Measurements from ENCODE around the gene INSC.

INSC gene

DNA sequence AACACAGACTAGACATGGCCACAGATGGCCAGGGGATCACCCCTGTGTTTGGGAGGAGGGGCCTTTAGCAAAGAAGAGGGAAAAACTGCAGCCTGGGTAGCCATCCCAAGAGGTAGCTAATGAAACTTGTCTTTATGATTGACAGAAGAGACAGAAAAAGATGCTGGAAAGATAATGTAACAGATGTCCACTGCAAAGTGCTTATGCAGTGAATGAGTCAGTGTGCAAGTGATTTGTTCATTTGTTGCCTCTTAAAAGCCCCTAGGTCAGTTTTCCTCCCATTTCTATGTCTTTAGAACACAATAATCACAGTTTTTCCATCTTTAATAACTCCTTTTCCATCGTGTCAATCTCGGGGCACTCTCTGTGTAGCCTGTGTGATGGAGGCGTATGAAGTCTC, 57.2 kb downstream of the INSC start:
- peaks cover 16% of the 10 kb centered on the region for H3K27me3 Mint-ChIP-seq
- no peak overlapping the region for H3K27ac Mint-ChIP-seq
- DNase-seq (ENCODE audit: low spot score in 2 of 2) (no peak), ATAC-seq (ENCODE audit: low read depth) (no peak)
- H3K4me3 Mint-ChIP-seq = no peak overlapping the region
- H3K9me3 Mint-ChIP-seq = peaks cover 2% of the 10 kb centered on the region
- no peaks in the 10 kb centered on the region for H3K36me3 Mint-ChIP-seq
- H3K4me1 Mint-ChIP-seq = no peaks in the 10 kb centered on the region

DNA sequence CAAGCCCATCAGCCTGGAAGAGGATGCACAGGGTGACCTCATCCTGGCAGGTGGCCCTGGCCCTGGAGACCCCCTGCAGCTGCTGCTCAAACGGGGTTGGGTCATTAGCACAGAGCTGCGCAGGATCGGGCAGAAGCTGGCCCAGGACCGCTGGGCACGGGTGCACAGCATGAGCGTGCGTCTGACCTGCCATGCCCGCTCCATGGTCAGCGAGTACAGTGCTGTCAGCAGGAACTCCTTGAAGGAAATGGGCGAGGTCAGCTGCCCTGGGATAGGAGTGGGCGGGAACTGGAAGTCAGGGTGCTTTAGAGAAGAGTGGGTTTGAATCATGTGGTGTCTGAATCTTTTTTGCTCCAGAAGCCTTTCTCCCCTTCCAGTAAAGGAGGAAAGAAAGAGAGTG, 61.1 kb downstream of the INSC start:
- Mint-ChIP-seq H3K4me3 (no peak overlapping the region), H3K27me3 (peaks cover 18% of the 10 kb centered on the region), H3K27ac (no peak overlapping the region), H3K36me3 (no peaks in the 10 kb centered on the region), H3K9me3 (peaks cover 2% of the 10 kb centered on the region), H3K4me1 (no peaks in the 10 kb centered on the region)
- ATAC-seq (ENCODE audit: low read depth) (no peak), DNase-seq (ENCODE audit: low spot score in 2 of 2) (no peak)

DNA sequence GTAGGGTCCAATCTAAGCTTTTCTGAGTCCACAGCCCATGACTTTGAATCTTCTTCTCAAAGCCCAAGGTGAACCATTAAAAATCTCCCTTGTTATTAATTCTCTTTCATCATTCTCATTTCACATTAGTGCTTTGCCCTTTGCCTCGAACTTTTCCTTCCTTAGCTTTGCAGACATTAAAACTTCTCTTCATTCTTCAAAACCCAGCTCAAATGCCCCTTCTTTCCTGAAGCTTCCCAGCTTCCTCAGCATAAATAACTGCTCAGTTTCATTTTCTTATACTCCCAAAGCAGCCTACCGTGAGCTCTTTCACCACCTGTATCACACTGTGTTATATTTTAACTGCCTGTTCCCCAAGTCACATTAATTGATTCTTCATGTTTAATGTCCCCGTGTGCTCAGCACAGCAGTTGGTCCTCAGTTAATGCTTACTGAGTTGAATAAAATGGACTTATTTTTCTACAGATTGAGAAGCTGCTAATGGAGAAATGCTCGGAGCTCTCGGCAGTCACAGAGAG, 62.0 kb downstream of the INSC start:
- Mint-ChIP-seq H3K9me3 (peaks cover 2% of the 10 kb centered on the region), H3K36me3 (no peaks in the 10 kb centered on the region), H3K27me3 (peaks cover 18% of the 10 kb centered on the region), H3K4me1 (no peaks in the 10 kb centered on the region), H3K27ac (no peak overlapping the region), H3K4me3 (no peak overlapping the region)
- DNase-seq (ENCODE audit: low spot score in 2 of 2) (no peak), ATAC-seq (ENCODE audit: low read depth) (no peak)

DNA sequence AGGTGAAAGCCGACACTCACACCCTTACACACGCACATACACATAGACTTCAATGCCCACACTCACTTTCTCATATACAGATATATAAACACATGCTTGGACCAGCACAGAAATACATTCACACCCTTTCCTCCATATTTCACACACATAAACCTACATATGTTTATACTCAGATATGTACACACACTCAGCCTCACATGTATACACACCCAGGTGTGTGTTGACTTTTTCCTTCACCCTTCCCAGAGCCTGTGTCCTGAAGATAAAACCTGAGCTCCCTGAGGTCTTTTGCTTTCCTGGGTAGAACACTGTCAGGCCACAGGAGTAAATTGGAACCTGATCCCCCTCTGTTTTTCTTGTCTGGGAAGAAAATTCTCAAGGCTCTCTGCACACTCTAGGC, 62.8 kb downstream of the INSC start:
- Mint-ChIP-seq H3K4me1 (no peaks in the 10 kb centered on the region), H3K36me3 (no peaks in the 10 kb centered on the region), H3K9me3 (peaks cover 2% of the 10 kb centered on the region), H3K27ac (no peak overlapping the region), H3K27me3 (peaks cover 16% of the 10 kb centered on the region), H3K4me3 (no peak overlapping the region)
- ATAC-seq (ENCODE audit: low read depth) (no peak), DNase-seq (ENCODE audit: low spot score in 2 of 2) (no peak)

DNA sequence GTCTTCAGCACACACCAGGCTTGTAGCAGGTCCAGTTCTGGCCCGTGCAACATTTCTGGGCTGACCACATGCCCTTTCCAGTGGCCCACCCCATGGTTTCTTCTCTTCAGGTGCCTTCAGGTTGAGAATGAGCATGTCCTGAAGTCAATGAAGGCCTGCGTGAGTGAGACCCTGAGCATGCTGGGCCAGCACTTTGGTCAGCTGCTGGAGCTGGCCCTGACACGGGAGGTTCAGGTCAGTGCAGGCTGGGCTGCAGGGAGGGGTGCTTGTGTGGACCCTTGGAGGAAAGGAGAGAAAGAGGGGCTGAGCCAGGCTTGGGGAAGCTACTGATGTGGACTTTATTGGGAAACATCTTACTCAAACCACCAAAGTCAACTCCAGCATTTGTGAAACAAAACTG, 63.5 kb downstream of the INSC start:
- no peak for ATAC-seq (ENCODE audit: low read depth)
- Mint-ChIP-seq H3K4me3 (no peak overlapping the region), H3K4me1 (no peaks in the 10 kb centered on the region), H3K27me3 (peaks cover 14% of the 10 kb centered on the region), H3K36me3 (no peaks in the 10 kb centered on the region), H3K9me3 (peaks cover 2% of the 10 kb centered on the region), H3K27ac (no peak overlapping the region)
- DNase-seq (ENCODE audit: low spot score in 2 of 2) = no peak

DNA sequence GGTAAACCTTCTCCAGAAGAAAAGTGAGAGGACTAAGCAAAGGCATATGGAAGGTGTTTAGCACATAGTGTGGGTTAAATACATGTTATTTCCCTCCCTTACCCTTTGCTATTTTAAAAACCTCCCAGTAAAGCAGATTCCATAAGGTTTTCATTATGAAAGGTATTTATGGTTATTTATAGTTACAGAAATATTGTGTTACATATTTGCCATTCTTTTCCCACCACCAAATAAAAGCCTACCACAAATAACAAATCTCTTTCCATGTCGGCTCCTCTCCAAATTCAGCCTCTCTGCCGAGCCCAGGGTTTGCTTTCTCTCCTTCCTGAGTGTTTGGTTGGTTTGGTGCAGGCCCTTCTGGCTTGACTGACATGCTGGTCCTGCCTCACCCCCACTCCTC, 64.4 kb downstream of the INSC start:
- H3K27ac Mint-ChIP-seq = no peak overlapping the region
- ATAC-seq (ENCODE audit: low read depth) (no peak), DNase-seq (ENCODE audit: low spot score in 2 of 2) (no peak)
- H3K4me3 Mint-ChIP-seq = no peak overlapping the region
- peaks cover 2% of the 10 kb centered on the region for H3K9me3 Mint-ChIP-seq
- H3K36me3 Mint-ChIP-seq = no peaks in the 10 kb centered on the region
- peaks cover 11% of the 10 kb centered on the region for H3K27me3 Mint-ChIP-seq
- H3K4me1 Mint-ChIP-seq = no peaks in the 10 kb centered on the region

DNA sequence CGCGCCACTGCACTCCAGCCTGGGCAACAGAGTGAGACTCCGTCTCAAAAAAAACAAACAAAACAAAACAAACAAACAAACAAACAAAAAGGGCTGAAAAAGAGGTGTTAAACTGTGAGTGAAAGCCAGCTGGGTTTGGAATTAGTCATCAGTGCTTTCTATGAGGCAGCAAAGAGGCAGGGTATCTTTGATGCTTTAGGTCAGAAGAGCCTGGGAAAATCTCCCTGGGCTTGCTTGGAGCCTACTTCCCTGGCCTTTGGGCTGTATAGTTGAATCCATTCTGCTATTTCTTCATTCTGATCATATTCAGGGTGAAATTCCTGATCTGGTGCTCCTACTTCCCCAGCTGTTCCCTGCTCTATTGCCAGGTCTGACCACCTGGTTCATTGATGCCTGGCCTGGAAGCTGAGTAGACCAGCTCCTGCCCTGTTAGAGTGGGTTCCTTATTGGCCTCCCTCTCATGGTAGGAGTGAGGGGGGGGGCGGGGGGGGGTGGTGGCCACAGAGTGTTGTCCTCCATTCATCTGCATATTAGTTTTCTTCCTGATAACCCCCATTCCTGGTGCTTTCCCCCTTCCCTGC, 65.6 kb downstream of the INSC start:
- Mint-ChIP-seq H3K27me3 (peaks cover 8% of the 10 kb centered on the region), H3K36me3 (no peaks in the 10 kb centered on the region), H3K4me1 (no peaks in the 10 kb centered on the region), H3K9me3 (peaks cover 1% of the 10 kb centered on the region), H3K27ac (no peak overlapping the region), H3K4me3 (no peak overlapping the region)
- DNase-seq (ENCODE audit: low spot score in 2 of 2) (no peak), ATAC-seq (ENCODE audit: low read depth) (no peak)

DNA sequence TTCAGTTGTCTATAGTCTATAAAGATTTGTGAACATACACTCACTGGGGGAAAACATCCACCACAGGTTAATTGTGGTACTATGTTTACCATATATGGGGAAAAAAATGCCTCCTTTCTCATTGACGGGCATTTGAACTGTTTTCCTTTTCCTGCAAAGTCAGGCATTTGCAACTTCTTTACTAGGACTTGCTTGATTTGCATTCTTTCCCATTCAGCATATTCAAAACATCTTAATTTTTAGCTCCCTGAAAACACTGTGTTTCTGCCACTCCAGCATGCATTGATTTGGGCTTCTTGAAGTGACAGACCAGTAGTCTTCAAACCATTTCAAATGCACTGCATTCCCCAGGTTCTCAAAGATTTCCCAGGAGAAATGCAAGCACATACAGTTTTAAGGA, 67.6 kb downstream of the INSC start:
- DNase-seq (ENCODE audit: low spot score in 2 of 2) = no peak
- Mint-ChIP-seq H3K9me3 (no peaks in the 10 kb centered on the region), H3K27ac (no peak overlapping the region), H3K27me3 (peaks cover 4% of the 10 kb centered on the region), H3K4me1 (no peaks in the 10 kb centered on the region), H3K4me3 (no peak overlapping the region), H3K36me3 (no peaks in the 10 kb centered on the region)
- no peak for ATAC-seq (ENCODE audit: low read depth)

DNA sequence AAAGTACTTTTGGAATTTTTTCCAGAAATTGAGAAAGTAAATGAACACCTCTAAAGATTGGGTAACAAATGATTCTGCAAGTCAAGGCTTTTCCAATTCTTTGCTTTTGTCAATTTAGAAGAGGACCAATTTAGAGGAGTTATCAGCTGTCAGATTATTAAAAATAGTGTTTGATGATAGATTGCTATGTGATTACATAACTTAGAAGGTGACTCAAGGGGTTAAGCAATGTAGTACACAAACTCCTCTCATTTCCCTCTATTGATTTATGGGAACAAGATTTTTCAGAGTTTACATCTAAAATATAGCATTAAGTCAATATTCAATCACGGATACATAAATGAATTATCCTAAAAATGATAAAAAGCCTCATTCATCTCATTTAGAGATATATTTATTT, 70.3 kb downstream of the INSC start:
- no peaks in the 10 kb centered on the region for H3K36me3 Mint-ChIP-seq
- no peak overlapping the region for H3K27ac Mint-ChIP-seq
- no peak for ATAC-seq (ENCODE audit: low read depth)
- H3K9me3 Mint-ChIP-seq = no peaks in the 10 kb centered on the region
- DNase-seq (ENCODE audit: low spot score in 2 of 2) = no peak
- H3K4me3 Mint-ChIP-seq = no peak overlapping the region
- H3K4me1 Mint-ChIP-seq = no peaks in the 10 kb centered on the region
- H3K27me3 Mint-ChIP-seq = peaks cover 2% of the 10 kb centered on the region

DNA sequence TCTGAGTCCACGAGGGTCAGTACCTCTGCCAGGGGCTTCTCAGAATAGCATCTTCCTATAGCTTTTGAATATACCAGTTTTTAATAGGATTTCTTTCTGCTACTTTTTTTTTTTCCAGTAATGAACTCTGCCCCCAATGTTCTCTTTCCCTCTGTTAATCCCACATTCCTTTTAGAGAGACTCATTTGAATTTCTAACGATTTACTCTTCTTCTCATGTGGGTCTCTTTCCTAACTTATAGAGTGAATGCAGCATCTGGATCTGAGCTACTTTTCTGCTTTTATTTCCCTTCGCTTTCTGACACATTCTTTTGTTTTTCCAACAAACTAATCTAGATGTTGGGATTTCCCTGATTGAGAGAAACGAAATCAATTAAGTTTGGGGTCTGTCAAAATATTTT, 71.4 kb downstream of the INSC start:
- H3K9me3 Mint-ChIP-seq = no peaks in the 10 kb centered on the region
- peaks cover 2% of the 10 kb centered on the region for H3K27me3 Mint-ChIP-seq
- H3K27ac Mint-ChIP-seq = no peak overlapping the region
- no peak overlapping the region for H3K4me3 Mint-ChIP-seq
- DNase-seq (ENCODE audit: low spot score in 2 of 2) (no peak), ATAC-seq (ENCODE audit: low read depth) (no peak)
- H3K4me1 Mint-ChIP-seq = no peaks in the 10 kb centered on the region
- no peaks in the 10 kb centered on the region for H3K36me3 Mint-ChIP-seq

DNA sequence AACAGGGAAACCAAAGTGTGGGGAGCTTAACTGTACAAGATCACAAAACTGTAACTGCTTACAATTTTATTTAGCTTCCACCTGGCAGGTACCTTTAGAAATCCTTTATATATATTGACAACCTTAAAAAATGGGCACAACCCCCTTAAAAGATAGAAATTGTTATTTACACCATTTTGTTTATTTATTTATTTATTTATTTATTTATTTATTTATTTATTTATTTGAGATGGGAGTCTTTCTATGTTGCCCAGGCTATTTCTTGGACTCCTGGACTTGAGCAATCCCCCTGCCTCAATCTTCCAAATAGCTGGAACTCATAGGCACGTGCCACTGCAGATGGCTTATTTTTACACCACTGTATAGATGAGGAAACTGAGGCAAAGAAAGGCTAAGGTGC, 74.5 kb downstream of the INSC start:
- no peak for ATAC-seq (ENCODE audit: low read depth)
- DNase-seq (ENCODE audit: low spot score in 2 of 2) = no peak
- Mint-ChIP-seq H3K27ac (no peak overlapping the region), H3K9me3 (no peaks in the 10 kb centered on the region), H3K4me1 (no peaks in the 10 kb centered on the region), H3K27me3 (peaks cover 2% of the 10 kb centered on the region), H3K36me3 (no peaks in the 10 kb centered on the region), H3K4me3 (no peak overlapping the region)

DNA sequence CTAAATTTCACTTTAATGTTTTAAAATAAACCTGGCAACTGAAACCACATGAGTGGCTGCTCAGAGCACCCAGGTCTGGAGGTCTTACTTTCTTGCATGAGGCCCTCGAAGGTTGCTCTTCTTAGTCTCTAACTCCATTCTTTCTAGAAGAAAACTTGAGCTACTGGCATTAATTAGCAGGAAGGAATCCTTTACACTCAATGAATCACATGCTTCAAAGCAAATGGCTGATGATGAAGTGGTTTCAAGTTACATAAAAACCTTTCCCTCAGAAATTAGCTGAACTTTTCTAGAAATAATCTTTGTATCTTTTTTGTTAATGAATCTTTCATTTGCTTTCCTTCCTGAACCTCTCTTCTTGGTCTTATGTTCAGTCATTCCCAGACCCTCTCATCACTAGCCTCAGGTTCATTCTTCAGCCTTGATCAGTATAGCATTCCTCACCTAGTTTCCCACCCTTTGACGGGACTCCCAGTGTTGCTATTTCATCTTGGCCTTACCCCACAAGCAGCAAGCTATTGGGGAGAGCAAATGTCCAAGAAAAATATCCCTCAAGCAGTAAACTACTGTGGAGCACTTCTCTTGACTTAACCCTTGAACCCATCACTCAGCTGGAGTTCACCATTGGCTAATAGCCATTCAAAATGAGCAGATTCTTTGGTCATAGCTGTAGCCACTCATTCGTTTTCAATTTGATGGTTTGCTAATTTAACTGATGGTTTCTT, 75.1 kb downstream of the INSC start:
- Mint-ChIP-seq H3K4me1 (no peaks in the 10 kb centered on the region), H3K27me3 (peaks cover 2% of the 10 kb centered on the region), H3K9me3 (no peaks in the 10 kb centered on the region), H3K36me3 (no peaks in the 10 kb centered on the region), H3K4me3 (no peak overlapping the region), H3K27ac (no peak overlapping the region)
- no peak for ATAC-seq (ENCODE audit: low read depth)
- DNase-seq (ENCODE audit: low spot score in 2 of 2) = no peak

DNA sequence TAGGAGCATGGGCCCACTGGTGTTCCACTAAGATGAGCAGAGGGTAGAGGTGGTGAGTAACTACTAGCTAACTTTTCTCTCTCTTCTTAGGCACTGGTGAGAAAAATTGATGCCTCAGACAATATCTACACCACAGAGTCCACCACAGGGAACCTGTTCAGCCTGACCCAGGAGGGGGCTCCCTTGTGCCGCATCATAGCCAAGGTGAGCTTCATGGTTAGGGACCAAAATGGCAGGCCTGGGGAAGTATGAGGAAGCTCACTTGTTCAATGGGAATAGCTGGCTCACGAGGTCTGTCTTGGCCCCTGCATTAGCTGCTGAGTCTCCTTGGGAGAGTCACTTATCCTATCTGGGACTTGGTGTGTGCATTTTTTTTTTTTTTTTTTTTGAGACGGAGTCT, 75.9 kb downstream of the INSC start:
- H3K36me3 Mint-ChIP-seq = no peaks in the 10 kb centered on the region
- DNase-seq (ENCODE audit: low spot score in 2 of 2) = no peak

DNA sequence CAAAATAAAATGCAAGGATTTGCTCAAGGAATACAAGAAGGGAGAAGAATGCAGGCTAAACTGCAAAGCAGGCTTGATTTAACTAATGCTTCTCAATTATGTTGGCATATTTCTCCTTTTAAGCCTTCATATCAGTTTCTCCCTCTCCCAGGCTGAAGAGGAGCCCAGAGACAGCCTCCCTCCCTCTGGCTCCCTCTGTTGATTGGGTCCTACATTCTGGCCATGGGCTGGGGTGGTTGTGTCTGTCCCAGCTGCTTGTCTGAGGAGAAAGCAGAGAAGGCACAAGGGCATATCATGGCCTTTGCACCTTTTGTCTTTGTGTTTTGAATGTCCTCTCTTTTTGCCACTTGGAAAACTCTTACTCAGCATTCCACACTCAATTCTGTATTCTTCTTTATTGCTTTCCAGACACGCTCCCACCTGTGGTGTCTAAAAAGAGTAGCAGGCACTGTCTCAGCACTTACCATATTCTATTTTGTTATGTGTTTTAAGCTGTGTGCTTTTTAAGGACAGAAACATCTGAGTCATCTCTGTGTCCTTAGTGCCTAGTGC, 77.4 kb downstream of the INSC start:
- DNase-seq (ENCODE audit: low spot score in 2 of 2) = no peak
- no peaks in the 10 kb centered on the region for H3K36me3 Mint-ChIP-seq
- H3K27ac Mint-ChIP-seq = no peak overlapping the region
- peaks cover 2% of the 10 kb centered on the region for H3K27me3 Mint-ChIP-seq
- H3K9me3 Mint-ChIP-seq = no peaks in the 10 kb centered on the region
- no peak overlapping the region for H3K4me3 Mint-ChIP-seq
- H3K4me1 Mint-ChIP-seq = peaks cover 2% of the 10 kb centered on the region
- no peak for ATAC-seq (ENCODE audit: low read depth)

More for the DNA sequence above, 75.9 kb downstream of the INSC start:
- H3K27me3 Mint-ChIP-seq = peaks cover 2% of the 10 kb centered on the region
- H3K4me3 Mint-ChIP-seq = no peak overlapping the region
- no peak for ATAC-seq (ENCODE audit: low read depth)
- H3K4me1 Mint-ChIP-seq = no peaks in the 10 kb centered on the region
- H3K27ac Mint-ChIP-seq = no peak overlapping the region
- no peaks in the 10 kb centered on the region for H3K9me3 Mint-ChIP-seq
